Endometrial microvascular endothelial cells (primary cell): ENCODE results near the gene KIFAP3. TPM values are rescaled to one million over a fixed set of nuclear protein-coding genes. Genes with fewer than 3 reads are reported as not detected.
"Not testable (repeated sequence)": the region's sequence is repeated elsewhere in the genome, so short reads cannot be mapped to it uniquely, and the experiment has no call there.

Experiments
- in situ Hi-C: cut with HindIII; loops from 2 replicates; pipeline ENCODE4 v1.10.0; 2017; ENCODE audit warnings: low sequenced_read_pairs, low pct_unique_long_range_greater_than_20kb; ENCODE audit errors: inconsistent ontology term
- total RNA-seq: library from RNA; depleted of rRNA; stranded (reverse); fragments of >200 nt; gene quantifications from one replicate; pipeline ENCODE4 v1.2.3, GENCODE V29; 2015; ENCODE audit errors: inconsistent ontology term

The KIFAP3 gene
- total RNA-seq, 1 donor from 2014 or later: 17.3 TPM

GRCh38 chr1:169877800-169878491 is 196.5 kb downstream of the KIFAP3 start:
- in situ Hi-C loops: no loop called here

DNA sequence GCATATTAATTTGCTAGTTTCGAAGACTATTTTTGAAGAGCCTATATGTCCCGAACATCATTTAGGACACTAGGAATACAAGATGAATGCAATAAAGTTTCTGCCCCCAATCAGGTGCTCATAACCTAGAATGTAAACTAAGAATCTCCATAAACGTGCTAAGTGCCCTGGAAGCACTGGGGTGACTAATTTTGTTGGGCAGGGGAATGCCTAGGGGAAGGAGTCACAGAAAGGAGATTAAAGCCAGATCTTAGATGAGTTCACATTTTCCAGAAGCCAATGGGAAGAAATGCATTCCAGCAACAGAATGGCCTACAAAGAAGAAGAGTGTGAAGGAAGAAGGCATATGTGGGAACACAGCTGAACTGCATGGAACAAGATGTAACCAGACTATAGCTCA is 200.3 kb downstream of the KIFAP3 start:
- in situ Hi-C loops: no loop called here

- in situ Hi-C loops: no loop called here
Observed at GRCh38 chr1:169873582-169874199, 200.8 kb downstream of the KIFAP3 start.

- in situ Hi-C loops: no loop called here
Observed at GRCh38 chr1:169872906-169873305, 201.6 kb downstream of the KIFAP3 start.

GRCh38 chr1:169871988-169872387 is 202.5 kb downstream of the KIFAP3 start:
- in situ Hi-C loops: not testable (repeated sequence)

Other genes with a start within 250 kb of the KIFAP3 start
- 5.2 TPM for gene SCYL3, start 180.8 kb downstream of the KIFAP3 start, total RNA-seq
- not detected for gene NTMT2, start 71.3 kb upstream of the KIFAP3 start, total RNA-seq